HCT116 (cell line): Measurements from ENCODE around the gene CHID1. TPM values are rescaled to one million over a fixed set of nuclear protein-coding genes. Genes with fewer than 3 reads are reported as not detected.

Experiments used
- ATAC-seq: fragments of 200-7000 bp; cut with Tn5 transposase; 2 replicates; pipeline ENCODE4 v1.9.1; 2020; ENCODE audit warnings: mild to moderate bottlenecking, moderate library complexity
- BruUV-seq: library from RNA; stranded (reverse); fragments of 400-500 nt; replicated peaks from 2 replicates; lab custom pipeline; 2021; lab: Mats Ljungman, UMichigan
- CTCF ChIA-PET: fragments of 300-600 bp; sonication (Branson Sonifier 250); formaldehyde crosslinking; loops from one replicate; lab custom pipeline; 2021; ENCODE audit warnings: antibody characterized with exemption; lab: Charles Lee
- POLR2A ChIA-PET: fragments of 300-600, 350-600 bp; sonication (Branson Sonifier 250); formaldehyde crosslinking; loops from one replicate; lab custom pipeline; 2021; ENCODE audit warnings: antibody characterized with exemption; lab: Charles Lee
- RAD21 ChIA-PET, 2 experiments: fragments of 300-600 bp; sonication (Branson Sonifier 250); formaldehyde crosslinking; loops; one replicate each; lab custom pipeline; 2023; ENCODE audit warnings: low total read pairs in 2 of 2; ENCODE audit not compliant: uncharacterized antibody in 2 of 2, unreplicated experiment in 2 of 2, low non-redundant PET in 1 of 2; lab: Charles Lee
- DNase-seq: peaks from one replicate; pipeline ENCODE4 v3.0.0-alpha.2; 2010; ENCODE audit warnings: low read depth, low spot score
- H2AFZ ChIP-seq: fragments of 200-600 bp; shearing (Covaris generic), sonication (generic); 2 replicates; pipeline ENCODE4 v1.6.1; 2017; ENCODE audit warnings: low read depth, mixed run types, mixed read lengths, antibody characterized with exemption, low read length; ENCODE audit not compliant: poor library complexity, severe bottlenecking
- H3K27ac ChIP-seq: 2 replicates; pipeline ENCODE4 v1.5.1; 2012; ENCODE audit warnings: low read depth, low read length
- H3K27me3 ChIP-seq: fragments of 200-600 bp; sonication (generic); 2 replicates; pipeline ENCODE4 v1.6.1; 2016; ENCODE audit warnings: mixed run types, low read length, mixed read lengths; ENCODE audit not compliant: insufficient read depth
- H3K36me3 ChIP-seq, 2 experiments: fragments of 200-500 bp in 1 of 2; fragments of 200-600 bp in 1 of 2; sonication (Bioruptor generic) in 1 of 2; sonication (generic) in 1 of 2; 2 replicates each; pipeline versions ENCODE4 v1.5.1 to v1.6.1; 2014 to 2016; ENCODE audit warnings: low read length in 2 of 2, inconsistent platforms in 1 of 2, mixed read lengths in 1 of 2, mixed run types in 1 of 2; ENCODE audit not compliant: insufficient read depth in 2 of 2, control insufficient read depth in 1 of 2
- H3K4me1 ChIP-seq, 2 experiments: fragments of 200-600 bp in 1 of 2; sonication (generic) in 1 of 2; 2 replicates each; pipeline versions ENCODE4 v1.5.1 to v1.6.1; 2012 to 2017; ENCODE audit warnings: low read length in 2 of 2, inconsistent platforms in 1 of 2, mild to moderate bottlenecking in 1 of 2, mixed read lengths in 1 of 2, mixed run types in 1 of 2, moderate library complexity in 1 of 2; ENCODE audit not compliant: insufficient read depth in 2 of 2, control insufficient read depth in 1 of 2
- H3K4me2 ChIP-seq: fragments of 200-600 bp; sonication (generic); 2 replicates; pipeline ENCODE4 v1.6.1; 2017; ENCODE audit warnings: mixed run types, low read length, mixed read lengths
- H3K4me3 ChIP-seq, 2 experiments: fragments of 200-600 bp in 1 of 2; sonication (generic) in 1 of 2; replicated peaks in 1 of 2; 2 replicates each; pipeline ENCODE4 v1.5.1; 2011 to 2016; ENCODE audit warnings: low read length in 2 of 2, control low read depth in 1 of 2, low read depth in 1 of 2, mild to moderate bottlenecking in 1 of 2, mixed read lengths in 1 of 2, mixed run types in 1 of 2
- H3K79me2 ChIP-seq: fragments of 200-600 bp; sonication (generic); 2 replicates; pipeline ENCODE4 v1.6.1; 2017; ENCODE audit warnings: mild to moderate bottlenecking, mixed run types, low read length, moderate library complexity, mixed read lengths; ENCODE audit not compliant: insufficient read depth
- H3K9ac ChIP-seq: fragments of 200-600 bp; sonication (generic); 2 replicates; pipeline ENCODE4 v1.6.1; 2016; ENCODE audit warnings: low read length, mixed read lengths
- H3K9me2 ChIP-seq: fragments of 200-600 bp; sonication (generic), shearing (Covaris generic); 2 replicates; pipeline ENCODE4 v1.6.1; 2017; ENCODE audit warnings: mixed run types, mild to moderate bottlenecking, moderate library complexity; ENCODE audit not compliant: insufficient read depth
- H3K9me3 ChIP-seq, 2 experiments: fragments of 200-500 bp in 1 of 2; fragments of 200-600 bp in 1 of 2; sonication (Bioruptor generic) in 1 of 2; sonication (generic) in 1 of 2; 2 replicates each; pipeline ENCODE4 v1.6.1; 2014 to 2017; ENCODE audit warnings: low read length in 2 of 2, mixed read lengths in 2 of 2, inconsistent platforms in 1 of 2, low read depth in 1 of 2, mild to moderate bottlenecking in 1 of 2, mixed run types in 1 of 2, moderate library complexity in 1 of 2; ENCODE audit not compliant: control insufficient read depth in 1 of 2, insufficient read depth in 1 of 2
- H4K20me1 ChIP-seq: fragments of 200-600 bp; sonication (generic), shearing (Covaris generic); 2 replicates; pipeline ENCODE4 v1.6.1; 2017; ENCODE audit warnings: mixed run types, mild to moderate bottlenecking, moderate library complexity; ENCODE audit not compliant: insufficient read depth
- CBX3 ChIP-seq: IDR thresholded peaks from 2 replicates; pipeline ENCODE4 v1.6.1; 2012; ENCODE audit warnings: low read depth
- CEBPB ChIP-seq: IDR thresholded peaks from 2 replicates; pipeline ENCODE4 v1.6.1; 2012; ENCODE audit warnings: low read depth
- CTCF ChIP-seq, 3 experiments: fragments of 200-600 bp in 1 of 3; sonication (generic) in 1 of 3; IDR thresholded peaks in 2 of 3; conservative IDR thresholded peaks in 1 of 3; 2 replicates each; pipeline ENCODE4 v1.5.1; 2012 to 2017; ENCODE audit warnings: low read depth in 2 of 3, low read length in 2 of 3, antibody characterized with exemption in 1 of 3, borderline replicate concordance in 1 of 3, control low read depth in 1 of 3, mild to moderate bottlenecking in 1 of 3, mixed read lengths in 1 of 3, mixed run types in 1 of 3, moderate library complexity in 1 of 3; ENCODE audit not compliant: insufficient read depth in 1 of 3
- EGR1 ChIP-seq: IDR thresholded peaks from 2 replicates; pipeline ENCODE4 v1.6.1; 2012; ENCODE audit warnings: low read depth
- ELF1 ChIP-seq: IDR thresholded peaks from 2 replicates; pipeline ENCODE4 v1.6.1; 2012; ENCODE audit warnings: low read depth, borderline replicate concordance
- EZH2 ChIP-seq: fragments of 200-600 bp; sonication (generic); IDR thresholded peaks from 2 replicates; pipeline ENCODE4 v1.6.1; 2017; ENCODE audit warnings: antibody characterized with exemption, mixed run types
- FOSL1 ChIP-seq: IDR thresholded peaks from 2 replicates; pipeline ENCODE4 v1.6.1; 2012; ENCODE audit warnings: low read depth
- JUND ChIP-seq: IDR thresholded peaks from 2 replicates; pipeline ENCODE4 v1.6.1; 2012
- MAX ChIP-seq: IDR thresholded peaks from 2 replicates; pipeline ENCODE4 v1.6.1; 2012
- POLR2AphosphoS5 ChIP-seq: IDR thresholded peaks from 2 replicates; pipeline ENCODE4 v1.6.1; 2011; ENCODE audit warnings: mild to moderate bottlenecking, low read depth, low read length, moderate library complexity
- RAD21 ChIP-seq: IDR thresholded peaks from 2 replicates; pipeline ENCODE4 v1.6.1; 2012; ENCODE audit warnings: low read depth, mild to moderate bottlenecking
- REST ChIP-seq: IDR thresholded peaks from 2 replicates; pipeline ENCODE4 v1.6.1; 2012; ENCODE audit warnings: low read depth
- SIN3A ChIP-seq: IDR thresholded peaks from 2 replicates; pipeline ENCODE4 v1.6.1; 2012; ENCODE audit warnings: low read depth
- SP1 ChIP-seq: IDR thresholded peaks from 2 replicates; pipeline ENCODE4 v1.6.1; 2012; ENCODE audit warnings: low read depth
- ZBTB33 ChIP-seq: IDR thresholded peaks from 2 replicates; pipeline ENCODE4 v1.6.1; 2011; ENCODE audit warnings: mild to moderate bottlenecking, low read length, moderate library complexity; ENCODE audit not compliant: insufficient replicate concordance; ENCODE audit errors: extremely low read depth
- ZNF274 ChIP-seq: fragments of 200-500 bp; sonication (Bioruptor generic); IDR thresholded peaks from 2 replicates; pipeline ENCODE4 v1.6.1; 2014; ENCODE audit warnings: mild to moderate bottlenecking, low read depth, low read length, inconsistent platforms
- intact Hi-C: fragments of 100-400 bp; cut with micrococcal nuclease; formaldehyde crosslinking; loops from 2 replicates; pipeline ENCODE4 v1.10.0; 2022
- total RNA-seq: library from RNA; stranded (reverse); gene quantifications from one replicate; pipeline ENCODE4 v1.2.1, GENCODE V29; 2021; ENCODE audit not compliant: unreplicated experiment

The CHID1 gene
- total RNA-seq, 1 experiment from 2014 or later = 102 TPM

- no peak for TF ChIP-seq REST
- no peak for TF ChIP-seq FOSL1
- TF ChIP-seq ZNF274 = no peak
- no peak for TF ChIP-seq CBX3
- no peak for TF ChIP-seq JUND
- TF ChIP-seq ELF1 = no peak
- no peak for TF ChIP-seq SP1
These were observed 78.6 kb downstream of the CHID1 start (continued) for GRCh38 chr11:831961-832528.

- intact Hi-C loops = no loop called here
- no peak for DNase-seq
- H3K27ac ChIP-seq = peak overlapping the region; percentile 88
- ChIA-PET RAD21 (no interaction called here), POLR2A (interaction anchor here (0.9 to 1.4 kb wide), 3 partner anchors 9 to 12 kb away, joined by 3 to 12 read pairs (median 3); partner anchors contain the start of genes PNPLA2, POLR2L and TSPAN4), CTCF (no interaction called here)
- peak overlapping the region; percentile 95 for H3K9ac ChIP-seq
- no peaks in the 10 kb centered on the region for H3K9me2 ChIP-seq
- H3K4me2 ChIP-seq = peak overlapping the region; percentile 99
- H4K20me1 ChIP-seq = peaks cover 6% of the 10 kb centered on the region; the same call in 1 of the 2 replicates
- H3K79me2 ChIP-seq = peaks cover 38% of the 10 kb centered on the region
- no peak overlapping the region for H2AFZ ChIP-seq
- peaks cover 0 to 2% of the 10 kb centered on the region in 2 experiments; a peak in 1 of 4 replicates for H3K36me3 ChIP-seq
- TF ChIP-seq SIN3A = no peak
- TF ChIP-seq EGR1 = no peak
- TF ChIP-seq CTCF (IDR thresholded peaks at IDR 0.05 in 2 of 3, conservative IDR thresholded peaks at IDR 0.05 in 1 of 3; ENCODE audit: borderline replicate concordance in 1 of 3, insufficient read depth in 1 of 3, low read depth in 2 of 3, low read length in 2 of 3) = no peak
- TF ChIP-seq EZH2 = no peak
- no peak for TF ChIP-seq MAX
- no peak for TF ChIP-seq FOSL1
- TF ChIP-seq CEBPB = no peak
- no peak for TF ChIP-seq SP1
- TF ChIP-seq POLR2AphosphoS5 = no peak
- TF ChIP-seq RAD21 = no peak
- no peak for TF ChIP-seq ZBTB33
- H3K27me3 ChIP-seq = no peaks in the 10 kb centered on the region
- ATAC-seq = no peak
- BruUV-seq = no TSS peak
- no peaks in the 10 kb centered on the region for H3K9me3 ChIP-seq
- H3K4me1 ChIP-seq = peaks cover 29 to 56% of the 10 kb centered on the region in 2 experiments
- peak overlapping the region; percentile 74 to 90 for H3K4me3 ChIP-seq
These were observed 79.3 kb downstream of the CHID1 start for GRCh38 chr11:831118-831864.
